Smooth muscle cell (in vitro differentiated cells): ENCODE measurements around the gene MYH15. TPM values are rescaled to one million over a fixed set of nuclear protein-coding genes. Genes with fewer than 3 reads are reported as not detected.

Experiments used
- DNase-seq: peaks from one replicate; lab custom pipeline; 2025; ENCODE audit not compliant: unreplicated experiment; lab: John Stamatoyannopoulos, UW
- H2AFZ ChIP-seq: fragments of 200-600 bp; sonication (generic); 2 replicates; pipeline ENCODE4 v1.6.0; 2016; ENCODE audit warnings: antibody characterized with exemption, low read depth, mild to moderate bottlenecking
- H3F3A ChIP-seq: fragments of 200-600 bp; sonication (generic); 2 replicates; pipeline ENCODE4 v1.6.0; 2017; ENCODE audit warnings: antibody characterized with exemption, low read depth
- H3K27ac ChIP-seq: fragments of 200-600 bp; sonication (generic); 2 replicates; pipeline ENCODE4 v1.5.1; 2016; ENCODE audit warnings: low read depth, mild to moderate bottlenecking
- H3K27me3 ChIP-seq: fragments of 200-600 bp; sonication (generic); 2 replicates; pipeline ENCODE4 v1.6.1; 2016; ENCODE audit warnings: low read depth, mild to moderate bottlenecking
- H3K36me3 ChIP-seq: fragments of 200-600 bp; sonication (generic); 2 replicates; pipeline ENCODE4 v1.5.1; 2016; ENCODE audit warnings: low read depth
- H3K4me1 ChIP-seq: fragments of 200-600 bp; sonication (generic); 2 replicates; pipeline ENCODE4 v1.5.1; 2016; ENCODE audit warnings: low read depth
- H3K4me2 ChIP-seq: fragments of 200-600 bp; sonication (generic); 2 replicates; pipeline ENCODE4 v1.6.0; 2016; ENCODE audit warnings: mild to moderate bottlenecking
- H3K4me3 ChIP-seq: fragments of 200-600 bp; sonication (generic); 2 replicates; pipeline ENCODE4 v1.5.1; 2016; ENCODE audit warnings: mild to moderate bottlenecking
- H3K79me2 ChIP-seq: fragments of 200-600 bp; sonication (generic); 2 replicates; pipeline ENCODE4 v1.6.0; 2016; ENCODE audit warnings: low read depth, mild to moderate bottlenecking
- H3K9ac ChIP-seq: fragments of 200-600 bp; sonication (generic); 2 replicates; pipeline ENCODE4 v1.6.0; 2016; ENCODE audit warnings: low read depth
- H3K9me3 ChIP-seq: fragments of 200-600 bp; sonication (generic); replicated peaks from 2 replicates; pipeline ENCODE4 v1.5.1; 2016; ENCODE audit warnings: low read depth
- H4K20me1 ChIP-seq: fragments of 200-600 bp; sonication (generic); 2 replicates; pipeline ENCODE4 v1.6.0; 2016; ENCODE audit warnings: low read depth
- CTCF ChIP-seq: fragments of 200-600 bp; sonication (generic); IDR thresholded peaks from 2 replicates; pipeline ENCODE4 v1.5.1; 2017; ENCODE audit warnings: borderline replicate concordance, mild to moderate bottlenecking, antibody characterized with exemption; ENCODE audit not compliant: insufficient read depth, poor library complexity, severe bottlenecking
- WGBS: methylation state at CpG from one replicate; pipeline ENCODE4 v1.1.7; 2016; ENCODE audit warnings: low lambda C conversion rate; 5-methylcytosine and 5-hydroxymethylcytosine counted together
- polyA plus RNA-seq: library from polyadenylated mRNA; unstranded; fragments of >200 nt; fragmentation: Nextera tagmentation; extraction: Ambion mirVana; gene quantifications from 2 replicates; pipeline ENCODE4 v1.2.1, GENCODE V29; 2016
- total RNA-seq: library from RNA; depleted of rRNA; stranded (reverse); fragments of >200 nt; gene quantifications from 2 replicates; pipeline ENCODE4 v1.2.3, GENCODE V29; 2014

MYH15 gene
- total and polyA plus RNA-seq, 2 experiments from 2014 or later, result 0.18 TPM; not detected in 1

GRCh38 chr3:108432431-108432830 lies 78.0 kb downstream of the MYH15 start:
- TF ChIP-seq CTCF, result no peak
- Histone ChIP-seq H2AFZ (no peak overlapping the region), H3K27me3 (no peaks in the 10 kb centered on the region), H3K9me3 (no peaks in the 10 kb centered on the region), H3K9ac (no peak overlapping the region), H3K4me3 (no peak overlapping the region), H3K27ac (no peak overlapping the region), H3K79me2 (no peaks in the 10 kb centered on the region), H3K36me3 (no peaks in the 10 kb centered on the region), H3K4me2 (no peak overlapping the region), H3K4me1 (no peaks in the 10 kb centered on the region), H3F3A (no peaks in the 10 kb centered on the region), H4K20me1 (no peaks in the 10 kb centered on the region)
- DNase-seq, result no peak
- 95% methylated on average over 5 of the region's 5 CpGs for WGBS

- Histone ChIP-seq H3K9ac (no peak overlapping the region), H2AFZ (no peak overlapping the region), H3F3A (no peaks in the 10 kb centered on the region), H3K27ac (no peak overlapping the region), H3K27me3 (no peaks in the 10 kb centered on the region), H3K4me3 (no peak overlapping the region), H3K36me3 (no peaks in the 10 kb centered on the region), H4K20me1 (no peaks in the 10 kb centered on the region), H3K4me2 (no peak overlapping the region), H3K9me3 (no peaks in the 10 kb centered on the region), H3K4me1 (no peaks in the 10 kb centered on the region), H3K79me2 (no peaks in the 10 kb centered on the region)
- no peak for TF ChIP-seq CTCF
- DNase-seq, result no peak
- 96% methylated on average over 1 of the region's 1 CpG for WGBS
Observed at GRCh38 chr3:108430540-108430939, 79.9 kb downstream of the MYH15 start.

GRCh38 chr3:108428586-108428985 lies 81.8 kb downstream of the MYH15 start:
- TF ChIP-seq CTCF, result no peak
- H3K79me2 ChIP-seq, result no peaks in the 10 kb centered on the region
- no peaks in the 10 kb centered on the region for H3F3A ChIP-seq
- H2AFZ ChIP-seq, result no peak overlapping the region
- no peaks in the 10 kb centered on the region for H3K4me1 ChIP-seq
- H3K4me2 ChIP-seq, result no peak overlapping the region
- no peak overlapping the region for H3K27ac ChIP-seq
- H4K20me1 ChIP-seq, result no peaks in the 10 kb centered on the region
- H3K9me3 ChIP-seq, result no peaks in the 10 kb centered on the region
- H3K9ac ChIP-seq, result no peak overlapping the region
- H3K36me3 ChIP-seq, result no peaks in the 10 kb centered on the region
- H3K4me3 ChIP-seq, result no peak overlapping the region
- 82% methylated on average over 3 of the region's 3 CpGs for WGBS
- DNase-seq, result no peak
- no peaks in the 10 kb centered on the region for H3K27me3 ChIP-seq

DNA sequence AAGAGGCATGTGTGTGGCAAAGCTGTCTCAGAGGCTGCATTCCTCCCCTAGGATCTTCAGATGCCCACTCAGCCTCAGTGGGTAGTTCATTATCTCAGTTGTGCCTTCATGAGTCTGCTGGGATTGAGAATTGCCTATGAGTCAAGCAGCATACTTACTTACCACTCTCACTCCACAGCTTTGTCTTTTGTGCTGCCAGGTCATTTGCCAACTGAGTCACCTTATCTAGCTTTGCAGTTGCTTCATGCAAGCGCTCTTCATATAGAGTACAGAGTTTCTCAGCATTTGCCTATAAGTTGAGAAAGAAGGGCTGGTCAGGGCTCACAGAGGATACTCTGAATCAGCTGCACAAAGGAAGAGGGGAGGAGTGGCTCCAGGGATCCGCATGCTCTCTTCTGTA lies 89.5 kb downstream of the MYH15 start:
- Histone ChIP-seq H3K9me3 (no peaks in the 10 kb centered on the region), H3K79me2 (no peaks in the 10 kb centered on the region), H2AFZ (no peak overlapping the region), H3F3A (no peaks in the 10 kb centered on the region), H3K4me3 (no peak overlapping the region), H3K27me3 (no peaks in the 10 kb centered on the region), H3K4me1 (no peaks in the 10 kb centered on the region), H3K9ac (no peak overlapping the region), H3K36me3 (no peaks in the 10 kb centered on the region), H3K27ac (peak overlapping the region; percentile 20), H3K4me2 (peak overlapping the region; percentile 37), H4K20me1 (no peaks in the 10 kb centered on the region)
- TF ChIP-seq CTCF, result no peak
- WGBS, result 64% methylated on average over 2 of the region's 2 CpGs
- DNase-seq, result no peak
